WERI-Rb-1 (cell line): ENCODE results near the gene PIK3R2.

Experiments used
- DNase-seq: peaks from one replicate; pipeline ENCODE4 v3.0.0-alpha.2; 2020
- H3K27ac ChIP-seq: fragments of 250-450 bp; sonication (Bioruptor Pico); 2 replicates; pipeline ENCODE4 v1.5.1; 2020; ENCODE audit warnings: mild to moderate bottlenecking, moderate library complexity
- H3K27me3 ChIP-seq: fragments of 250-450 bp; sonication (Bioruptor Pico); 2 replicates; pipeline ENCODE4 v1.5.1; 2021; ENCODE audit warnings: mild to moderate bottlenecking, low read depth, moderate library complexity; ENCODE audit not compliant: insufficient read depth, severe bottlenecking
- H3K36me3 ChIP-seq: fragments of 250-450 bp; sonication (Bioruptor Pico); 2 replicates; pipeline ENCODE4 v1.5.1; 2020; ENCODE audit warnings: mild to moderate bottlenecking, moderate library complexity
- H3K4me3 ChIP-seq: 2 replicates; pipeline ENCODE4 v1.5.1; 2011; ENCODE audit warnings: low read depth, mild to moderate bottlenecking, control low read depth, low read length
- H3K9me3 ChIP-seq: fragments of 250-450 bp; sonication (Bioruptor Pico); 2 replicates; pipeline ENCODE4 v1.5.1; 2021; ENCODE audit warnings: mild to moderate bottlenecking, moderate library complexity; ENCODE audit not compliant: severe bottlenecking
- TF ChIP-seq, protein P1 (sequence below): IDR thresholded peaks from 2 replicates; pipeline ENCODE4 v1.5.1; 2011; ENCODE audit warnings: low read depth, mild to moderate bottlenecking, control low read depth, inconsistent platforms, low read length

The PIK3R2 gene

GRCh38 chr19:18183529-18183928 lies 30.6 kb downstream of the PIK3R2 start:
- Histone ChIP-seq H3K27ac (no peak overlapping the region), H3K9me3 (no peaks in the 10 kb centered on the region), H3K36me3 (no peaks in the 10 kb centered on the region), H3K27me3 (no peaks in the 10 kb centered on the region), H3K4me3 (no peak overlapping the region)
- DNase-seq = no peak
- TF ChIP-seq, protein P1, sequence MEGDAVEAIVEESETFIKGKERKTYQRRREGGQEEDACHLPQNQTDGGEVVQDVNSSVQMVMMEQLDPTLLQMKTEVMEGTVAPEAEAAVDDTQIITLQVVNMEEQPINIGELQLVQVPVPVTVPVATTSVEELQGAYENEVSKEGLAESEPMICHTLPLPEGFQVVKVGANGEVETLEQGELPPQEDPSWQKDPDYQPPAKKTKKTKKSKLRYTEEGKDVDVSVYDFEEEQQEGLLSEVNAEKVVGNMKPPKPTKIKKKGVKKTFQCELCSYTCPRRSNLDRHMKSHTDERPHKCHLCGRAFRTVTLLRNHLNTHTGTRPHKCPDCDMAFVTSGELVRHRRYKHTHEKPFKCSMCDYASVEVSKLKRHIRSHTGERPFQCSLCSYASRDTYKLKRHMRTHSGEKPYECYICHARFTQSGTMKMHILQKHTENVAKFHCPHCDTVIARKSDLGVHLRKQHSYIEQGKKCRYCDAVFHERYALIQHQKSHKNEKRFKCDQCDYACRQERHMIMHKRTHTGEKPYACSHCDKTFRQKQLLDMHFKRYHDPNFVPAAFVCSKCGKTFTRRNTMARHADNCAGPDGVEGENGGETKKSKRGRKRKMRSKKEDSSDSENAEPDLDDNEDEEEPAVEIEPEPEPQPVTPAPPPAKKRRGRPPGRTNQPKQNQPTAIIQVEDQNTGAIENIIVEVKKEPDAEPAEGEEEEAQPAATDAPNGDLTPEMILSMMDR = no peak

DNA sequence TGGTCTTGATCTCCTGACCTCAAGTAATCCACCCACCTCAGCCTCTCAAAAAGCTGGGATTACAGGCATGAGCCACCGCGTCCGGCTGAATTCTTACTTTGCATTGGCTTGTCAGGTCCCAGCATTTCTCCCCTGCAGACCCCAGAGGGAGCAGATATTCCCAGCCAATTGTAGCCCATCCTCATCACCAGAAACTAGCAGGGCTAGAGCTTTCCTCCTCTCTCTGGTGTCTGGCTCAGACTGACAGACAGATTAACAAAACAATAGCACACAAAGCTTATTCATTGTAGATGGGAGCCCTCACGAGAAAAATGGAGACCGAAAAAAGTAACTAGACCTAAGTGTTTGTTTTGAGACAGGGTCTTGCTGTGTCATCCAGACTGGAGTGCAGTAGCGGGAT lies 32.6 kb downstream of the PIK3R2 start:
- Histone ChIP-seq H3K27ac (no peak overlapping the region), H3K9me3 (no peaks in the 10 kb centered on the region), H3K36me3 (no peaks in the 10 kb centered on the region), H3K27me3 (no peaks in the 10 kb centered on the region), H3K4me3 (no peak overlapping the region)
- TF ChIP-seq, protein P1 = no peak
- DNase-seq = no peak

GRCh38 chr19:18190278-18190677 lies 37.3 kb downstream of the PIK3R2 start:
- Histone ChIP-seq H3K27me3 (no peaks in the 10 kb centered on the region), H3K9me3 (no peaks in the 10 kb centered on the region), H3K27ac (no peak overlapping the region), H3K4me3 (no peak overlapping the region), H3K36me3 (peaks cover 4% of the 10 kb centered on the region; the same call in 1 of the 2 replicates)
- TF ChIP-seq, protein P1 = no peak
- DNase-seq = no peak

GRCh38 chr19:18191640-18192062 lies 38.7 kb downstream of the PIK3R2 start:
- Histone ChIP-seq H3K27ac (peak overlapping the region; percentile 71), H3K4me3 (peak overlapping the region; percentile 64), H3K27me3 (no peaks in the 10 kb centered on the region), H3K36me3 (peaks cover 14% of the 10 kb centered on the region), H3K9me3 (no peaks in the 10 kb centered on the region)
- TF ChIP-seq, protein P1 = no peak
- DNase-seq = peak; percentile 64

- peak within 1 kb of the TSS; percentile 71 for H3K27ac ChIP-seq
- TF ChIP-seq, protein P1 = no peak
- peak within 1 kb of the TSS; percentile 64 for H3K4me3 ChIP-seq
- peak; percentile 99 for DNase-seq
- no peaks in the 10 kb centered on the region for H3K9me3 ChIP-seq
- peaks cover 18% of the 10 kb centered on the region for H3K36me3 ChIP-seq
- no peaks in the 10 kb centered on the region for H3K27me3 ChIP-seq
Measured at GRCh38 chr19:18192673-18193387, 39.9 kb downstream of the PIK3R2 start, which contains the start of gene MPV17L2. Gene MPV17L2, plus strand, starts transcription at chr19:18193218. Its CDS starts 64 bp downstream, at chr19:18193282.
